ENCODE results near the gene IGF2R.

- TF ChIP-seq CTCF (IDR thresholded peaks at IDR 0.05; ENCODE audit: low read depth, low read length, poor library complexity, severe bottlenecking) (no peak), EZH2phosphoT487 (IDR thresholded peaks at IDR 0.05; ENCODE audit: borderline replicate concordance, low read length) (no peak)
Measured at GRCh38 chr6:160027076-160027475, 58.2 kb downstream of the IGF2R start.
